ENCODE measurements around the gene GANAB.

GANAB gene

GRCh38 chr11:62605467-62605866 lies 40.9 kb downstream of the GANAB start:
- no peak for DNase-seq (ENCODE audit: low read depth, low spot score)

GRCh38 chr11:62604460-62605120 lies 41.8 kb downstream of the GANAB start:
- DNase-seq (ENCODE audit: low read depth, low spot score), result no peak
- H3K4me3 ChIP-seq (ENCODE audit: low read length), result no peak overlapping the region

More at GRCh38 chr11:62605467-62605866, 40.9 kb downstream of the GANAB start:
- H3K4me3 ChIP-seq (ENCODE audit: low read length), result no peak overlapping the region

GRCh38 chr11:62603776-62604299 lies 42.6 kb downstream of the GANAB start:
- no peak for DNase-seq (ENCODE audit: low read depth, low spot score)
- H3K4me3 ChIP-seq (ENCODE audit: low read length), result no peak overlapping the region

GRCh38 chr11:62603072-62603408 lies 43.4 kb downstream of the GANAB start:
- no peak overlapping the region for H3K4me3 ChIP-seq (ENCODE audit: low read length)
- DNase-seq (ENCODE audit: low read depth, low spot score), result no peak

GRCh38 chr11:62602141-62603071 lies 44.0 kb downstream of the GANAB start:
- peak overlapping the region; percentile 38 for H3K4me3 ChIP-seq (ENCODE audit: low read length)
- DNase-seq (ENCODE audit: low read depth, low spot score), result no peak

GRCh38 chr11:62601372-62602140 lies 44.9 kb downstream of the GANAB start, which contains the start of gene MTA2:
MTA2 (minus strand) TSS chr11:62601865; CDS start chr11:62601450, 415 bp downstream.
- peak within 1 kb of the TSS; percentile 89 for H3K4me3 ChIP-seq (ENCODE audit: low read length)
- DNase-seq (ENCODE audit: low read depth, low spot score), result peak; percentile 97

- H3K4me3 ChIP-seq (ENCODE audit: low read length), result peak overlapping the region; percentile 89
- no peak for DNase-seq (ENCODE audit: low read depth, low spot score)
These were observed 45.4 kb downstream of the GANAB start for GRCh38 chr11:62601122-62601371.

GRCh38 chr11:62600367-62601121 lies 45.9 kb downstream of the GANAB start:
- DNase-seq (ENCODE audit: low read depth, low spot score), result no peak
- H3K4me3 ChIP-seq (ENCODE audit: low read length), result peak overlapping the region; percentile 89

GRCh38 chr11:62599901-62600300 lies 46.5 kb downstream of the GANAB start:
- H3K4me3 ChIP-seq (ENCODE audit: low read length), result peak overlapping the region; percentile 89
- DNase-seq (ENCODE audit: low read depth, low spot score), result no peak

- peak overlapping the region; percentile 89 for H3K4me3 ChIP-seq (ENCODE audit: low read length)
- peak; percentile 100 for DNase-seq (ENCODE audit: low read depth, low spot score)
These were observed 47.2 kb downstream of the GANAB start for GRCh38 chr11:62599069-62599696.

GRCh38 chr11:62595124-62595523 lies 51.3 kb downstream of the GANAB start:
- DNase-seq (ENCODE audit: low read depth, low spot score), result no peak
- no peak overlapping the region for H3K4me3 ChIP-seq (ENCODE audit: low read length)

GRCh38 chr11:62593434-62594044 lies 52.9 kb downstream of the GANAB start:
- peak; percentile 71 for DNase-seq (ENCODE audit: low read depth, low spot score)
- no peak overlapping the region for H3K4me3 ChIP-seq (ENCODE audit: low read length)

GRCh38 chr11:62592989-62593421 lies 53.4 kb downstream of the GANAB start:
- DNase-seq (ENCODE audit: low read depth, low spot score), result no peak
- H3K4me3 ChIP-seq (ENCODE audit: low read length), result no peak overlapping the region

- H3K4me3 ChIP-seq (ENCODE audit: low read length), result peak overlapping the region; percentile 99
- no peak for DNase-seq (ENCODE audit: low read depth, low spot score)
These were observed 54.1 kb downstream of the GANAB start for GRCh38 chr11:62592146-62592815.

GRCh38 chr11:62591448-62592145 lies 54.8 kb downstream of the GANAB start, which contains the start of gene TUT1:
TUT1 (minus strand) TSS chr11:62591523; CDS start chr11:62591485, 38 bp downstream.
- H3K4me3 ChIP-seq (ENCODE audit: low read length), result peak within 1 kb of the TSS; percentile 99
- DNase-seq (ENCODE audit: low read depth, low spot score), result peak; percentile 100

GRCh38 chr11:62588966-62589637 lies 57.3 kb downstream of the GANAB start:
- no peak for DNase-seq (ENCODE audit: low read depth, low spot score)

More at GRCh38 chr11:62588966-62589637, 57.3 kb downstream of the GANAB start:
- no peak overlapping the region for H3K4me3 ChIP-seq (ENCODE audit: low read length)

Measured in Jurkat, Clone E6-1 (cell line).